ENCODE results near the gene RNF17.

The RNF17 gene

GRCh38 chr13:24759197-24759596, 4.8 kb upstream of the RNF17 start:
- Histone ChIP-seq H3K36me3 (no peaks in the 10 kb centered on the region), H3K4me3 (no peak overlapping the region), H3K9me3 (no peaks in the 10 kb centered on the region), H3K27ac (no peak overlapping the region), H3K4me1 (no peaks in the 10 kb centered on the region), H3K27me3 (peaks cover 0 to 3% of the 10 kb centered on the region in 2 donors)
- intact Hi-C loops (cut with DNase I; ENCODE audit: low total_unique reads) = no loop called here
- TF ChIP-seq CTCF (IDR thresholded peaks at IDR 0.05) = no peak
- no peak for DNase-seq

GRCh38 chr13:24764276-24764630, 284 bp downstream of the RNF17 start:
- Histone ChIP-seq H3K4me3 (no peak overlapping the region), H3K4me1 (no peaks in the 10 kb centered on the region), H3K27me3 (no peaks in the 10 kb centered on the region), H3K9me3 (no peaks in the 10 kb centered on the region), H3K27ac (no peak overlapping the region), H3K36me3 (no peaks in the 10 kb centered on the region)
- intact Hi-C loops (cut with DNase I; ENCODE audit: low total_unique reads) = no loop called here
- DNase-seq = no peak
- TF ChIP-seq CTCF (IDR thresholded peaks at IDR 0.05) = no peak

GRCh38 chr13:24777171-24777570, 13.2 kb downstream of the RNF17 start:
- no peaks in the 10 kb centered on the region for H3K4me1 ChIP-seq
- intact Hi-C loops (cut with DNase I; ENCODE audit: low total_unique reads) = no loop called here
- H3K4me3 ChIP-seq = no peak overlapping the region
- H3K27ac ChIP-seq = no peak overlapping the region
- DNase-seq = no peak
- no peak for TF ChIP-seq CTCF (IDR thresholded peaks at IDR 0.05)
- no peaks in the 10 kb centered on the region for H3K9me3 ChIP-seq
- H3K27me3 ChIP-seq = no peaks in the 10 kb centered on the region
- H3K36me3 ChIP-seq = no peaks in the 10 kb centered on the region

GRCh38 chr13:24784319-24784718, 20.4 kb downstream of the RNF17 start:
- Histone ChIP-seq H3K27me3 (no peaks in the 10 kb centered on the region), H3K9me3 (peaks cover 0 to 11% (median 0%) of the 10 kb centered on the region in 3 donors), H3K27ac (no peak overlapping the region), H3K36me3 (no peaks in the 10 kb centered on the region), H3K4me1 (no peaks in the 10 kb centered on the region), H3K4me3 (no peak overlapping the region)
- no peak for TF ChIP-seq CTCF (IDR thresholded peaks at IDR 0.05)
- DNase-seq = no peak
- intact Hi-C loops (cut with DNase I; ENCODE audit: low total_unique reads) = no loop called here

- Histone ChIP-seq H3K4me1 (no peaks in the 10 kb centered on the region), H3K27ac (no peak overlapping the region), H3K4me3 (no peak overlapping the region), H3K27me3 (no peaks in the 10 kb centered on the region), H3K36me3 (no peaks in the 10 kb centered on the region), H3K9me3 (peaks cover 0 to 11% (median 0%) of the 10 kb centered on the region in 3 donors)
- no peak for TF ChIP-seq CTCF (IDR thresholded peaks at IDR 0.05)
- DNase-seq = no peak
- intact Hi-C loops (cut with DNase I; ENCODE audit: low total_unique reads) = no loop called here
Measured at GRCh38 chr13:24788538-24788937, 24.6 kb downstream of the RNF17 start.

GRCh38 chr13:24802074-24802473, 38.1 kb downstream of the RNF17 start:
- intact Hi-C loops (cut with DNase I; ENCODE audit: low total_unique reads) = no loop called here
- Histone ChIP-seq H3K36me3 (no peaks in the 10 kb centered on the region), H3K27ac (no peak overlapping the region), H3K4me1 (no peaks in the 10 kb centered on the region), H3K27me3 (no peaks in the 10 kb centered on the region), H3K9me3 (no peaks in the 10 kb centered on the region), H3K4me3 (no peak overlapping the region)
- no peak for DNase-seq
- no peak for TF ChIP-seq CTCF (IDR thresholded peaks at IDR 0.05)
